KMS-11 (cell line): Measurements from ENCODE around the gene BEAN1.

ENCODE experiments used
- H2AFZ ChIP-seq: fragments of 200-600 bp; sonication (generic); 2 replicates; pipeline ENCODE4 v1.6.1; 2016; ENCODE audit warnings: antibody characterized with exemption, mixed run types, low read depth
- H3K27ac ChIP-seq: fragments of 200-600 bp; sonication (generic); 2 replicates; pipeline ENCODE4 v1.6.1; 2016; ENCODE audit warnings: mild to moderate bottlenecking, mixed run types
- H3K27me3 ChIP-seq: fragments of 200-600 bp; sonication (generic); 2 replicates; pipeline ENCODE4 v1.6.1; 2017; ENCODE audit warnings: mild to moderate bottlenecking, low read depth, mixed run types, moderate library complexity; ENCODE audit not compliant: insufficient read depth
- H3K36me3 ChIP-seq: fragments of 200-600 bp; sonication (generic); 2 replicates; pipeline ENCODE4 v1.6.1; 2017; ENCODE audit warnings: mild to moderate bottlenecking, mixed run types; ENCODE audit not compliant: insufficient read depth
- H3K4me1 ChIP-seq: fragments of 200-600 bp; sonication (generic); 2 replicates; pipeline ENCODE4 v1.6.1; 2016; ENCODE audit warnings: mild to moderate bottlenecking, low read depth, mixed run types; ENCODE audit not compliant: poor library complexity, severe bottlenecking
- H3K4me2 ChIP-seq: fragments of 200-600 bp; sonication (generic); 2 replicates; pipeline ENCODE4 v1.7.0; 2016; ENCODE audit warnings: mild to moderate bottlenecking, mixed run types
- H3K4me3 ChIP-seq: fragments of 200-600 bp; sonication (generic); IDR thresholded peaks from 2 replicates; pipeline ENCODE4 v1.6.1; 2017; ENCODE audit warnings: low read depth, low read length, mixed read lengths; ENCODE audit not compliant: insufficient read depth
- H3K79me2 ChIP-seq: fragments of 200-600 bp; sonication (generic); 2 replicates; pipeline ENCODE4 v1.6.1; 2016; ENCODE audit warnings: low read depth, mixed run types; ENCODE audit not compliant: insufficient read depth
- H3K9ac ChIP-seq: fragments of 200-600 bp; sonication (generic); 2 replicates; pipeline ENCODE4 v1.6.1; 2016; ENCODE audit warnings: mild to moderate bottlenecking, mixed run types
- H4K20me1 ChIP-seq: fragments of 200-600 bp; sonication (generic); 2 replicates; pipeline ENCODE4 v1.6.1; 2016; ENCODE audit warnings: mild to moderate bottlenecking, mixed run types; ENCODE audit not compliant: insufficient read depth
- TF ChIP-seq, protein P1 (sequence below): fragments of 200-600 bp; sonication (generic); conservative IDR thresholded peaks from 2 replicates; pipeline ENCODE4 v1.6.1; 2017; ENCODE audit warnings: low read depth, mild to moderate bottlenecking, antibody characterized with exemption, low read length, moderate library complexity, mixed read lengths

Gene BEAN1

DNA sequence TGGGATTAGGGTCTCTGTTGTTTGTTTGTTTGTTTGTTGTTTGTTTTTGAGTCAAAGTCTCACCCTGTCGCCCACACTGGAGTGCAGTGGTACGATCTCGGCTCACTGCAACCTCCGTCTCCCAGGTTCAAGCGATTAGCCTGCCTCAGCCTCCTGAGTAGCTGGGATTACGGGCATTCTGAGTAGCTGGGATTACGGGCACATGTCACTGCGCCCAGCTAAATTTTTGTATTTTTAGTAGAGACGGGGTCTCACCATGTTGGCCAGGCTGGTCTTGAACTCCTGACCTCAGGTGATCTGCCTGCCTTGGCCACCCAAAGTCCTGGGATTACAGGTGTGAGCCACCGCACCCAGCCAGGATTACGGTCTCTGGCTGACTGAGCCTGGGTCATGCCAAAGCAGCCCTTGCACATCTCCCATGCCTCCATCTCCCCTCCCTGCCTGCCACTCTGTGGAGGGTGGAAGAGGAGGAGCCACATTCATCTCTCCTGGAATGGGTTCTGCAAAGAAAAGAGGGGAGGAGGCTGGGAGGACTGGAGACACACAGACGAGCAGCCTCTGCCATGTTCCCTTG, 59.2 kb downstream of the BEAN1 start:
- H3K4me1 ChIP-seq: peaks cover 19% of the 10 kb centered on the region
- H3K4me2 ChIP-seq: no peak overlapping the region
- no peak overlapping the region for H3K4me3 ChIP-seq
- H4K20me1 ChIP-seq: no peaks in the 10 kb centered on the region
- H2AFZ ChIP-seq: no peak overlapping the region
- TF ChIP-seq, protein P1, sequence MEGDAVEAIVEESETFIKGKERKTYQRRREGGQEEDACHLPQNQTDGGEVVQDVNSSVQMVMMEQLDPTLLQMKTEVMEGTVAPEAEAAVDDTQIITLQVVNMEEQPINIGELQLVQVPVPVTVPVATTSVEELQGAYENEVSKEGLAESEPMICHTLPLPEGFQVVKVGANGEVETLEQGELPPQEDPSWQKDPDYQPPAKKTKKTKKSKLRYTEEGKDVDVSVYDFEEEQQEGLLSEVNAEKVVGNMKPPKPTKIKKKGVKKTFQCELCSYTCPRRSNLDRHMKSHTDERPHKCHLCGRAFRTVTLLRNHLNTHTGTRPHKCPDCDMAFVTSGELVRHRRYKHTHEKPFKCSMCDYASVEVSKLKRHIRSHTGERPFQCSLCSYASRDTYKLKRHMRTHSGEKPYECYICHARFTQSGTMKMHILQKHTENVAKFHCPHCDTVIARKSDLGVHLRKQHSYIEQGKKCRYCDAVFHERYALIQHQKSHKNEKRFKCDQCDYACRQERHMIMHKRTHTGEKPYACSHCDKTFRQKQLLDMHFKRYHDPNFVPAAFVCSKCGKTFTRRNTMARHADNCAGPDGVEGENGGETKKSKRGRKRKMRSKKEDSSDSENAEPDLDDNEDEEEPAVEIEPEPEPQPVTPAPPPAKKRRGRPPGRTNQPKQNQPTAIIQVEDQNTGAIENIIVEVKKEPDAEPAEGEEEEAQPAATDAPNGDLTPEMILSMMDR: no peak
- H3K36me3 ChIP-seq: no peaks in the 10 kb centered on the region
- no peak overlapping the region for H3K9ac ChIP-seq
- H3K27me3 ChIP-seq: no peaks in the 10 kb centered on the region
- H3K27ac ChIP-seq: no peak overlapping the region
- no peaks in the 10 kb centered on the region for H3K79me2 ChIP-seq

DNA sequence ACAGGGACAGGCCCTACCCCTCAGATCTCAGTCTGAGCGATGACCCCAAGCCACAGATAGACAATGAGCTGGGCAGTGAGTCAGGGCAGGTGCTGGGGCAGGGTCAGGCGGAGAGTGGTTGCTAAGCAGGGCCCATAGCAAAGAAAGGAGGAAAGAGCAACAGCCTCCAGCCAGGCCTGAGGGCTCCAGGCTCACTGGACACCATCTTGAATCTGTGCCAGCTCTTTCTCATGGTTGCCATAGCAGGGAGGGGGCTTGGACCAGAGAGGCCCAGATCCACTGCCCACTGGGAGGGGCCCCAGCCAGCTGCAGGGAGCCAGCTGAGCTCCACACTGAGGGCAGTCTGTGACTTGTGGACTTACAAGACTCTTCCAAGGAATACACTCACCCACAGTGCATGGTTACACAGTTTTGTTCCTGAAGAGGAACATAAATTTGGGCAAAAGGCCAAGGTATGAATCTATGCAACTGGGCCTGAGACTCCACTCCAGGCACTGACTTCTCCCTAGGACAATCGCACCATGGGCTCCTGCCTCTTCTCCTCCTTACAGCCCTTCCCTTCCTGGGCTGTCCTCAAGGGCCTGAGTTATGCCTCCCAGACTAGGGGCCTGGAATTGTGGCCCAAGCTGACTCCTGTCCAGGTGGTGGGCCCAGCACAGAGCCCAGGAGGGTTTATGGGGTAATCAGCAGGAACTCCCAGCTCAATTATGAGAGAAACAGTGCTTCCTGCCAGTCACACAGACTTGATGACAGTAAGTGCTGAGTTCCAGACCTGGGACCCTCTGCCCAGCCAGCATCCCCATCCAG, 59.9 kb downstream of the BEAN1 start:
- no peak overlapping the region for H3K4me3 ChIP-seq
- peaks cover 19% of the 10 kb centered on the region for H3K4me1 ChIP-seq
- TF ChIP-seq, protein P1: no peak
- H3K79me2 ChIP-seq: no peaks in the 10 kb centered on the region
- H3K27me3 ChIP-seq: no peaks in the 10 kb centered on the region
- no peak overlapping the region for H3K9ac ChIP-seq
- H4K20me1 ChIP-seq: no peaks in the 10 kb centered on the region
- H3K27ac ChIP-seq: no peak overlapping the region
- no peak overlapping the region for H3K4me2 ChIP-seq
- no peaks in the 10 kb centered on the region for H3K36me3 ChIP-seq
- H2AFZ ChIP-seq: no peak overlapping the region

DNA sequence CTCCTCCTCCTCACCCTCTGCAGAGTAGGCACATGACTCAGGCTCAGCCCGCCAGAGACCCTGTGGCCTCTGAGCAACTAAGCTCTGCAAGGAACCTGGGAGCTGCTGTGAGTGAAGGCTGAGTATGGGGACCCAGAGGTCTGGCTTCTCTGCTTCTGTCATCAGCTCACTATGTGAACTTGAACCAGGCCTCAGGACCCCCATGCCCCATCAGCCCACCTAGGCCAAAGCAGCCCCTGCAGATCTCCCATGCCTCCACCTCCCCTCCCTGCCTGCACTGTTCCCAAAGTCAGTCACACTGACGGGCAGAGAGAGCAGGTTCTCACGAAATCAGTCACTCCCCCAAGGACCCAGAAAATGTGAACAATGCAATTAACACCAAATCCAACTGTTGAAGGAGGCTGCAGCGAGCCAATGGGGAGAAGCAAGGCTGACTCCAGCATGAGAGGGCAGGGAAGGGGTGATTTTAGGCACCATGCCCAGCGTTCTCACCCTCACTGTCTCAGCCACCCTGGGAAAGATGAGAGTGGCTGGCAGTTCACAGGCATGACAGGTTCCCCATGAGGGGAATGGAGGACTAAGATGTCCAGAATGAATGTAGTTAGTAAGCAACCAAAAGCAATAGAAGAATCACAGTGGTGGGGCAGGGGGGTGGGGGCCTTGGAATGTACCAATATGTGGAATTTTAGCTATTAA, 60.6 kb downstream of the BEAN1 start:
- Histone ChIP-seq H2AFZ (no peak overlapping the region), H3K27ac (no peak overlapping the region), H3K4me2 (no peak overlapping the region), H4K20me1 (no peaks in the 10 kb centered on the region), H3K9ac (no peak overlapping the region), H3K27me3 (no peaks in the 10 kb centered on the region), H3K4me1 (peaks cover 16% of the 10 kb centered on the region), H3K79me2 (no peaks in the 10 kb centered on the region), H3K36me3 (no peaks in the 10 kb centered on the region), H3K4me3 (no peak overlapping the region)
- TF ChIP-seq, protein P1: no peak

DNA sequence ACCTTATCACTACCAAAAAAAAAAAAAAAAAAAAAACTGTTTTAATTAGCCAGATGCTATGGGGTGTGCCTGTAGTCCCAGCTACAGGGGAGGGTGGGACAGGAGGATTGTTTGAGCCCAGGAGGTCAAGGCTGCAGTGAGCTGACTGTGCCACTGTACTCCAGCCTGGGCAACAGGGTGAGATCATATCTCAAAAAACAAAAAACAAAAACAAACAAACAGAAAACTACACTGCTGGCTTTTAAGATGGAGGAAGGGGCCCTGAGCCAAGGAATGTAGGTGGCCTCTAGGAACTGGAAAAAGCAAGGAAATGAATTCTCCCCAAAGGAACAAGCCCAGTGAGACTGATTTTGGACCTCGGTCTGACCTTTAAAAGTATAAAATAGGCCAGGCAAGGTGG, 61.4 kb downstream of the BEAN1 start:
- no peaks in the 10 kb centered on the region for H3K27me3 ChIP-seq
- TF ChIP-seq, protein P1: no peak
- no peak overlapping the region for H3K27ac ChIP-seq
- no peak overlapping the region for H3K4me2 ChIP-seq
- H3K9ac ChIP-seq: no peak overlapping the region
- H3K4me3 ChIP-seq: no peak overlapping the region
- no peaks in the 10 kb centered on the region for H4K20me1 ChIP-seq
- no peak overlapping the region for H2AFZ ChIP-seq
- H3K4me1 ChIP-seq: peaks cover 8% of the 10 kb centered on the region
- no peaks in the 10 kb centered on the region for H3K79me2 ChIP-seq
- H3K36me3 ChIP-seq: no peaks in the 10 kb centered on the region
